NCI-H2107 (cell line): ENCODE results near the gene KDM1A.
A peak's percentile ranks its signal among the peaks of the same experiment; 100 is the strongest.
"Not testable (repeated sequence)": the region's sequence is repeated elsewhere in the genome, so short reads cannot be mapped to it uniquely, and the experiment has no call there.

ENCODE experiments used
- DNase-seq: peaks from one replicate; lab custom pipeline; 2025; lab: John Stamatoyannopoulos, UW

The KDM1A gene

GRCh38 chr1:23019094-23019862 is at the start of gene KDM1A:
Gene KDM1A, plus strand, starts transcription at chr1:23019468. Its CDS starts 129 bp downstream, at chr1:23019597.
- DNase-seq: peak; percentile 98

- DNase-seq: no peak
Observed at GRCh38 chr1:22970096-22970495, 49.2 kb upstream of the KDM1A start.

- no peak for DNase-seq
Observed at GRCh38 chr1:22971161-22971560, 48.1 kb upstream of the KDM1A start.

GRCh38 chr1:22971611-22972405 is 47.5 kb upstream of the KDM1A start:
- DNase-seq: no peak

GRCh38 chr1:22972760-22973159 is 46.5 kb upstream of the KDM1A start, which contains the start of gene LACTBL1:
Gene LACTBL1, minus strand, starts transcription at chr1:22972866. Its CDS starts 550 bp downstream, at chr1:22972316.
- no peak for DNase-seq

- no peak for DNase-seq
Observed at GRCh38 chr1:22975694-22976093, 43.6 kb upstream of the KDM1A start.

- DNase-seq: no peak
Observed at GRCh38 chr1:22976127-22976460, 43.2 kb upstream of the KDM1A start.

- peak; percentile 89 for DNase-seq
Observed at GRCh38 chr1:22976461-22977243, 42.6 kb upstream of the KDM1A start.

- no peak for DNase-seq
Observed at GRCh38 chr1:22978299-22978698, 41.0 kb upstream of the KDM1A start.

- not testable (repeated sequence) for DNase-seq
Observed at GRCh38 chr1:22980471-22980790, 38.8 kb upstream of the KDM1A start.

- DNase-seq: no peak
Observed at GRCh38 chr1:22983944-22984343, 35.3 kb upstream of the KDM1A start.

- not testable (repeated sequence) for DNase-seq
Observed at GRCh38 chr1:22992384-22992783, 26.9 kb upstream of the KDM1A start.

GRCh38 chr1:22993220-22993795 is 26.0 kb upstream of the KDM1A start:
- DNase-seq: not testable (repeated sequence)

- DNase-seq: no peak
Observed at GRCh38 chr1:22995774-22996173, 23.5 kb upstream of the KDM1A start.

GRCh38 chr1:22997528-22997927 is 21.7 kb upstream of the KDM1A start:
- DNase-seq: not testable (repeated sequence)

GRCh38 chr1:23000133-23000532 is 19.1 kb upstream of the KDM1A start:
- not testable (repeated sequence) for DNase-seq

- DNase-seq: not testable (repeated sequence)
Observed at GRCh38 chr1:23002218-23002617, 17.1 kb upstream of the KDM1A start.

- no peak for DNase-seq
Observed at GRCh38 chr1:23004112-23004511, 15.2 kb upstream of the KDM1A start.

- DNase-seq: not testable (repeated sequence)
Observed at GRCh38 chr1:23004769-23005168, 14.5 kb upstream of the KDM1A start.

- DNase-seq: no peak
Observed at GRCh38 chr1:23007106-23007505, 12.2 kb upstream of the KDM1A start.

- no peak for DNase-seq
Observed at GRCh38 chr1:23008901-23009300, 10.4 kb upstream of the KDM1A start.

GRCh38 chr1:23010025-23010424 is 9.2 kb upstream of the KDM1A start:
- not testable (repeated sequence) for DNase-seq
